ENCODE results near the gene LDLRAD3. TPM values are rescaled to one million over a fixed set of nuclear protein-coding genes. Genes with fewer than 3 reads are reported as not detected.

The LDLRAD3 gene
- total and polyA plus RNA-seq, 2 experiments from 2014 or later = 6.2 to 9.5 TPM

DNA sequence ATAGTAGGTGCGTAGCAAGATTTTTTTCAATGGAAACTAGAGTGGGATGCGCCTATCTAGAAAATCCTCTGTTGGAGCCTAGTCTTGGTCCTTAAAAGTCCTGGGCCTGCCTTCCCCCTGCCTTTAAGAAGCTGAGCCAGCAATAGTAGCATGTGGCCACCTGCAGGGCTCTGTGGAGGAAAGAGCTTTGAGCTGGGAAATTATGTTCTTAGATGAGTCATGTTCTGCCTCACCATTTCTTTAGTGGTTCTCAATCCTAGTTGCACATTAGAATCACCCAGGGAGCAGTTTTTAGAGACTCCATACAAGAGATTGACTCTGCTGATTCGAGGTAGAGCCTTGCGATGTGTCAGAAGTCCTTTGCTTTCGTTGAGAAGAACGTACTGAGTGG, 211.9 kb downstream of the LDLRAD3 start:
- Histone ChIP-seq H3K4me3 (no peak overlapping the region), H3K36me3 (no peaks in the 10 kb centered on the region), H3K27ac (no peak overlapping the region), H3K4me1 (ENCODE audit: low read depth) (no peaks in the 10 kb centered on the region), H3K27me3 (no peaks in the 10 kb centered on the region), H3K9me3 (ENCODE audit: low read depth) (no peaks in the 10 kb centered on the region)
- TF ChIP-seq, protein P1, sequence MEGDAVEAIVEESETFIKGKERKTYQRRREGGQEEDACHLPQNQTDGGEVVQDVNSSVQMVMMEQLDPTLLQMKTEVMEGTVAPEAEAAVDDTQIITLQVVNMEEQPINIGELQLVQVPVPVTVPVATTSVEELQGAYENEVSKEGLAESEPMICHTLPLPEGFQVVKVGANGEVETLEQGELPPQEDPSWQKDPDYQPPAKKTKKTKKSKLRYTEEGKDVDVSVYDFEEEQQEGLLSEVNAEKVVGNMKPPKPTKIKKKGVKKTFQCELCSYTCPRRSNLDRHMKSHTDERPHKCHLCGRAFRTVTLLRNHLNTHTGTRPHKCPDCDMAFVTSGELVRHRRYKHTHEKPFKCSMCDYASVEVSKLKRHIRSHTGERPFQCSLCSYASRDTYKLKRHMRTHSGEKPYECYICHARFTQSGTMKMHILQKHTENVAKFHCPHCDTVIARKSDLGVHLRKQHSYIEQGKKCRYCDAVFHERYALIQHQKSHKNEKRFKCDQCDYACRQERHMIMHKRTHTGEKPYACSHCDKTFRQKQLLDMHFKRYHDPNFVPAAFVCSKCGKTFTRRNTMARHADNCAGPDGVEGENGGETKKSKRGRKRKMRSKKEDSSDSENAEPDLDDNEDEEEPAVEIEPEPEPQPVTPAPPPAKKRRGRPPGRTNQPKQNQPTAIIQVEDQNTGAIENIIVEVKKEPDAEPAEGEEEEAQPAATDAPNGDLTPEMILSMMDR (IDR thresholded peaks at IDR 0.05; ENCODE audit: low read depth, low read length) = peak; percentile 18
- DNase-seq (ENCODE audit: low read depth in 1 of 2, low spot score in 1 of 2) = peak in 1 of 2 donors; percentile 60

GRCh38 chr11:36156161-36156816, 212.4 kb downstream of the LDLRAD3 start:
- Histone ChIP-seq H3K4me1 (ENCODE audit: low read depth) (no peaks in the 10 kb centered on the region), H3K27ac (no peak overlapping the region), H3K27me3 (no peaks in the 10 kb centered on the region), H3K9me3 (ENCODE audit: low read depth) (no peaks in the 10 kb centered on the region), H3K36me3 (no peaks in the 10 kb centered on the region), H3K4me3 (no peak overlapping the region)
- TF ChIP-seq, protein P1 (IDR thresholded peaks at IDR 0.05; ENCODE audit: low read depth, low read length) = no peak
- peak in 1 of 2 donors; percentile 49 for DNase-seq (ENCODE audit: low read depth in 1 of 2, low spot score in 1 of 2)

- no peak overlapping the region for H3K4me3 ChIP-seq
- TF ChIP-seq, protein P1 (IDR thresholded peaks at IDR 0.05; ENCODE audit: low read depth, low read length) = peak; percentile 13
- no peaks in the 10 kb centered on the region for H3K27me3 ChIP-seq
- no peaks in the 10 kb centered on the region for H3K36me3 ChIP-seq
- H3K4me1 ChIP-seq (ENCODE audit: low read depth) = no peaks in the 10 kb centered on the region
- H3K9me3 ChIP-seq (ENCODE audit: low read depth) = no peaks in the 10 kb centered on the region
- peak in 1 of 2 donors; percentile 53 for DNase-seq (ENCODE audit: low read depth in 1 of 2, low spot score in 1 of 2)
- no peak overlapping the region for H3K27ac ChIP-seq
Measured at GRCh38 chr11:36156817-36157519, 213.1 kb downstream of the LDLRAD3 start.

GRCh38 chr11:36160091-36160490, 216.2 kb downstream of the LDLRAD3 start:
- Histone ChIP-seq H3K36me3 (no peaks in the 10 kb centered on the region), H3K27me3 (no peaks in the 10 kb centered on the region), H3K9me3 (ENCODE audit: low read depth) (no peaks in the 10 kb centered on the region), H3K4me1 (ENCODE audit: low read depth) (peaks cover 9% of the 10 kb centered on the region), H3K4me3 (no peak overlapping the region), H3K27ac (no peak overlapping the region)
- peak in 1 of 2 donors; percentile 39 for DNase-seq (ENCODE audit: low read depth in 1 of 2, low spot score in 1 of 2)
- TF ChIP-seq, protein P1 (IDR thresholded peaks at IDR 0.05; ENCODE audit: low read depth, low read length) = no peak

DNA sequence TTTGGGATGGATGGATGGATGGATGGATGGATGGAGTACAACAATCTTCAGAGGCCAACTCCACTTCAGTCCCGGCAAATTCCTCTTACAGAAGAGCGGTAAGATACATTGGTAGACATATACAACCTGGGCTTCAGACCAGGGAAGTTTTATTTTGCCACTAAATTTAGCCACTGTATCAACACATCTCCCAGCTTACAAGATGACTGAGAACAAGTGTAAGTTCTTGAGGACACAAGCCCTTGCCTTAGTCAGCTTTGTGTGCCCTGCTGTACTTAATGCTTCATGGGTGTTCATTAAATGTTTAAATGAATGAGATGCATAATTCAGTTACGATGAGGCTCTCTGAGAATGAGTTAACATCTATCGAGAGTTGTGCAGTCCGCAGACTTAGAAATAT, 217.7 kb downstream of the LDLRAD3 start:
- H3K4me1 ChIP-seq (ENCODE audit: low read depth) = peaks cover 9% of the 10 kb centered on the region
- H3K27me3 ChIP-seq = no peaks in the 10 kb centered on the region
- TF ChIP-seq, protein P1 (IDR thresholded peaks at IDR 0.05; ENCODE audit: low read depth, low read length) = no peak
- no peaks in the 10 kb centered on the region for H3K9me3 ChIP-seq (ENCODE audit: low read depth)
- no peaks in the 10 kb centered on the region for H3K36me3 ChIP-seq
- no peak overlapping the region for H3K27ac ChIP-seq
- DNase-seq (ENCODE audit: low read depth in 1 of 2, low spot score in 1 of 2) = no peak
- H3K4me3 ChIP-seq = no peak overlapping the region
